SK-N-SH (cell line): Measurements from ENCODE around the gene PRM3.

Experiments used
- CTCF ChIP-seq: fragments of 200-600 bp; sonication (generic); IDR thresholded peaks from 2 replicates; pipeline ENCODE4 v1.6.1; 2017; ENCODE audit warnings: antibody characterized with exemption, mild to moderate bottlenecking, moderate library complexity
- FOXM1 ChIP-seq: IDR thresholded peaks from 2 replicates; pipeline ENCODE4 v1.4.0; 2012; ENCODE audit warnings: low read depth, mild to moderate bottlenecking
- GABPA ChIP-seq: IDR thresholded peaks from 2 replicates; pipeline ENCODE4 v1.4.0; 2012; ENCODE audit warnings: low read depth, mild to moderate bottlenecking
- PBX3 ChIP-seq: IDR thresholded peaks from 2 replicates; pipeline ENCODE4; 2012
- RAD21 ChIP-seq: IDR thresholded peaks from 2 replicates; pipeline ENCODE4 v1.6.1; 2012; ENCODE audit warnings: mild to moderate bottlenecking, low read length

- TF ChIP-seq PBX3 = no peak
- no peak for TF ChIP-seq CTCF
- no peak for TF ChIP-seq GABPA
- no peak for TF ChIP-seq FOXM1
- no peak for TF ChIP-seq RAD21
Observed at GRCh38 chr16:11251525-11252481, 21.6 kb downstream of the PRM3 start.
